K562 (cell line): Measurements from ENCODE around the gene ATRN. TPM values are rescaled to one million over a fixed set of nuclear protein-coding genes. Genes with fewer than 3 reads are reported as not detected.
A peak's percentile ranks its signal among the peaks of the same experiment; 100 is the strongest.

Experiments used
- L3MBTL2 ChIP-seq: fragments of 450-650 bp; IDR thresholded peaks from 2 replicates; pipeline ENCODE4 v1.6.1; 2016; ENCODE audit warnings: mild to moderate bottlenecking, moderate library complexity
- MNT ChIP-seq, 2 experiments: fragments of 450-650 bp; conservative IDR thresholded peaks; 2 replicates each; pipeline ENCODE4 v1.6.1; 2017; ENCODE audit warnings: mild to moderate bottlenecking in 2 of 2, moderate library complexity in 2 of 2
- TOE1 ChIP-seq, 2 experiments: fragments of 450-650 bp in 1 of 2; sonication (generic) in 1 of 2; formaldehyde crosslinking in 1 of 2; IDR thresholded peaks; 2 replicates each; pipeline versions ENCODE4 v1.7.1 to v1.8.0; 2016 to 2022; ENCODE audit warnings: borderline replicate concordance in 2 of 2, mild to moderate bottlenecking in 2 of 2, antibody characterized with exemption in 1 of 2, inconsistent platforms in 1 of 2, low read depth in 1 of 2, missing genetic modification reagents in 1 of 2, moderate library complexity in 1 of 2
- TRIM25 ChIP-seq: fragments of 450-650 bp; IDR thresholded peaks from 2 replicates; pipeline ENCODE4 v1.7.0; 2016; ENCODE audit warnings: borderline replicate concordance
- polyA plus RNA-seq, 8 experiments: library from polyadenylated mRNA; depleted of rRNA in 4 of 8; stranded (reverse) in 5 of 8; unstranded in 3 of 8; fragments of >200 nt; fragmentation: Nextera tagmentation in 2 of 8; fragmentation: Illumina TruSeq in 1 of 8; extraction: Ambion mirVana in 2 of 8; extraction: Trizol in 1 of 8; gene quantifications; 2 replicates each; pipeline versions ENCODE4 v1.2.1 to v1.2.3, GENCODE V29; 2011 to 2014; ENCODE audit warnings: inconsistent platforms in 1 of 8, missing spikeins in 1 of 8
- total RNA-seq, 7 experiments: library from RNA; depleted of rRNA in 6 of 7; stranded (reverse); fragments of >200 nt in 6 of 7; fragmentation: Illumina TruSeq in 2 of 7; extraction: Trizol in 2 of 7; gene quantifications; 2 replicates each; pipeline versions ENCODE4 v1.2.1 to v1.2.3, GENCODE V29; 2011 to 2021; ENCODE audit warnings: low replicate concordance in 1 of 7

ATRN gene
- total and polyA plus RNA-seq, 9 of the 15 experiments (the other 6 are each of a cell fraction or from before 2014, with no cell fraction given): 0.69 to 16.5 (median 7.6) TPM

GRCh38 chr20:3652676-3653596, 182.1 kb downstream of the ATRN start (continued):
- TF ChIP-seq TOE1 (IDR thresholded peaks at IDR 0.05; ENCODE audit: borderline replicate concordance) (no peak), TOE1 (CRISPR knock-in tag; IDR thresholded peaks at IDR 0.05; ENCODE audit: borderline replicate concordance, low read depth) (no peak), TRIM25 (no peak), L3MBTL2 (peak; percentile 69), MNT (conservative IDR thresholded peaks at IDR 0.05) (0 out of 4 replicates have a peak, but pooled peaks of 1 of the 2 experiments have one; percentile 20)
